Amygdala (tissue), 56 donors: Measurements from ENCODE around the gene SECISBP2L.

Experiments used
- DNase-seq, 56 donors: peaks; one replicate each; lab custom pipeline; 2025; lab: John Stamatoyannopoulos, UW

SECISBP2L gene

GRCh38 chr15:49062900-49063299 lies 16.7 kb upstream of the SECISBP2L start:
- DNase-seq: peak in 2 of 56 donors; percentile 10 to 15

GRCh38 chr15:49060710-49061495 lies 14.7 kb upstream of the SECISBP2L start:
- DNase-seq: no peak

- DNase-seq: no peak
Measured at GRCh38 chr15:49059491-49059890, 13.2 kb upstream of the SECISBP2L start.

GRCh38 chr15:49058559-49058958 lies 12.3 kb upstream of the SECISBP2L start:
- DNase-seq: no peak

GRCh38 chr15:49055630-49056029 lies 9.4 kb upstream of the SECISBP2L start:
- DNase-seq: no peak

- no peak for DNase-seq
Measured at GRCh38 chr15:49052662-49053061, 6.4 kb upstream of the SECISBP2L start.

GRCh38 chr15:49047456-49047855 lies 1.2 kb upstream of the SECISBP2L start:
- DNase-seq: no peak

GRCh38 chr15:49045751-49046219 lies 461 bp downstream of the SECISBP2L start:
- DNase-seq: peak in 14 of 56 donors; percentile 3 to 76 (median 50)

- DNase-seq: no peak
Measured at GRCh38 chr15:49044766-49045606, 1.3 kb downstream of the SECISBP2L start.

- DNase-seq: no peak
Measured at GRCh38 chr15:49044002-49044401, 2.2 kb downstream of the SECISBP2L start.

GRCh38 chr15:49042165-49042564 lies 4.1 kb downstream of the SECISBP2L start:
- no peak for DNase-seq

GRCh38 chr15:49041426-49041825 lies 4.8 kb downstream of the SECISBP2L start:
- DNase-seq: no peak

- peak in 2 of 56 donors; percentile 17 to 35 for DNase-seq
Measured at GRCh38 chr15:49040151-49040550, 6.1 kb downstream of the SECISBP2L start.

GRCh38 chr15:49038382-49038781 lies 7.9 kb downstream of the SECISBP2L start:
- no peak for DNase-seq

- no peak for DNase-seq
Measured at GRCh38 chr15:49037546-49037940, 8.7 kb downstream of the SECISBP2L start.

- DNase-seq: no peak
Measured at GRCh38 chr15:49036650-49037545, 9.3 kb downstream of the SECISBP2L start.

- no peak for DNase-seq
Measured at GRCh38 chr15:49035825-49036224, 10.4 kb downstream of the SECISBP2L start.

GRCh38 chr15:49032601-49033145 lies 13.6 kb downstream of the SECISBP2L start:
- DNase-seq: no peak

GRCh38 chr15:49031804-49032203 lies 14.4 kb downstream of the SECISBP2L start:
- no peak for DNase-seq

- DNase-seq: no peak
Measured at GRCh38 chr15:49026700-49027099, 19.5 kb downstream of the SECISBP2L start.
